GM18508 (cell line): ENCODE data around the gene SUGCT.
"Not testable (repeated sequence)": the region's sequence is repeated elsewhere in the genome, so short reads cannot be mapped to it uniquely, and the experiment has no call there.

Experiments used
- ATAC-seq: cut with Tn5 transposase; IDR thresholded peaks from one replicate; pipeline ENCODE4 v1.9.1; 2021; ENCODE audit warnings: moderate number of reproducible peaks; ENCODE audit not compliant: insufficient read depth, unreplicated experiment

The SUGCT gene

DNA sequence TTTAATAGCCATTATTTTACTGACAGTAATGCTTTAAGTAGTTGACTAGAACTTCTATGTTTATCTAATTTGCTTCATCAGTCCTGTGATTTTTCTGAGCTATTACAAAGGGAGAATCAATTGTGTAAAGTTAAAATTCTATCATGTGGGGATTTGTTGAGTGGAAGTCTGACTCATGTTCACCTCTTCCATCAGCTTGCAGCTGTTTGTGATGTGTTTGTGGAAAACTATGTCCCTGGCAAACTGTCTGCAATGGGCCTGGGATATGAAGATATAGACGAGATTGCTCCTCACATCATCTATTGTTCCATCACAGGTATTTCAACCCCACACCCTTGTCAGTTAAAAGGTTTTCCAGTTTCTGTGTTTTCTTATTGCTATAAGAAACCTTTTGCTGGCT is 59.9 kb downstream of the SUGCT start:
- no peak for ATAC-seq

DNA sequence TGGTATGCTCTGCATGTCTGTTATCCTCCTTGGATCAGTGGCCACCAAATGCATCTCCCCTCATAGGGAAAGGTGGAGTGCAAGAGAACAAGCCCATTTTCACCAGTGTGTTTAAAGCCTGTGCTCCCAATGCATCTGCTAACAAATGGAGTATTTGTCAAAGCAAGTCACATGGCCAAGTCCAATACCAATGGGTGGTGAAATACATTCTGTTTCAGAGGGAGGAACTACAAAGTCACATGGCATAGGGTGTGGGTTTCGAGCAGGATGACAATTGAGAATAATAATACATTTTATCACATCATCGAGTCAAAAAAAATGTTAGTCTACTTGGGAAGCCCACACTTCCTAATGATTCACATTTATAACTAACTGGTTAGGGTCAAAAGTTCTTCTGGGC is 62.7 kb downstream of the SUGCT start:
- no peak for ATAC-seq

GRCh38 chr7:40199076-40199802 is 64.4 kb downstream of the SUGCT start:
- no peak for ATAC-seq

DNA sequence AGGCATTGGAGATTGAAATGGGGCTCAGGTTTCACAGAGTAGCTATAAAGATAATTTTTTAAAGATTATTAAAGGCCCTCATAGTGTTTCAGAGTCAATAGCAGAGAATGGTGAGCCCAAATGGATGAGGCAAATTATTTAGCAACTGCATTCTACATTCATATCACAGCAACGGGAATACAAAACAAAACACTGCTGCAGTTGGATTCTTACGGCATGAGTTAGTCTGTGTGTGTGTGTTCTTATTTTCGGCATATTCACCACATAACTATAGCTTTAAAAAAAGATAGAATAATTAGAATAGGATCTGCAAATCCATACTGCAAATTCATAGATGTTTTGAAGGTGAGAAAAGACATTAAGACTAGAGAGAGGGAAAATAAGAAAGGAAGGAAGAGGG is 66.0 kb downstream of the SUGCT start:
- no peak for ATAC-seq

GRCh38 chr7:40202851-40203250 is 68.0 kb downstream of the SUGCT start:
- no peak for ATAC-seq

DNA sequence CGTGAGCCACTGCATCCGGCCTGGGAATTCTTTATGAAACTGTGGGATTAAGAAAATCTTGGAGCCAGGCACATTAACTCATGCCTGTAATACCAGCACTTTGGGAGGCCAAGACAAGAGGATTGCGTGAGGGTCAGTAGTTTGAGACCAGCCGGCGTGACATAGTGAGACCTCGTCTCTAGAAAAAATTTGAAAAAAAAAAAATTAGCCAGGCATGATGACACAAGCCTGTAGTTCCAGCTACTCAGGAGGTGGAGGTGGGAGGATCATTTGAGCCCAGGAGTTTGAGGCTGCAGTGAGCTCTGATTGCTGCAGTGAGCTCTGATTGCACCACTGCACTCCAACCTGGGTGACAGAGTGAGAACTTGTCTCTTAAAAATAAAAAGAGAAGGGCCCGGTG is 69.8 kb downstream of the SUGCT start:
- ATAC-seq: no peak

DNA sequence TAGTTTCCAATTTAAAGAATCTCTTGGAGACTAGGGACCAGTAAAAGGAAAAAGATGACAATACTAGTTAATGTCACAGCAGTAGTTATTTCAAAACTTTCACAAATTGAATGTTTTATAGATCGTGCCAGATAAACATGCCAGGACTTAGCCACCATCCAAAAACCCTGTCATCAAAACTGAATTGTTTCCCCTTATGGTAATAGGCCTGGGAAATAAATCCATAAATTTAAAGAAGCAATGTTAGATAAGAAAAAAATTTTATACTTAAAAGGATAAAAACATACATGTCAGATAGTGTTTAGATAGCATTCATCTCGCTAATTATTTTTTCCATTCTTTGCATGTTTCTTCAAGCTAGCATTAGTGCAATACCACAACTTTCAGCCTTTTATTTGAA is 71.2 kb downstream of the SUGCT start:
- no peak for ATAC-seq

GRCh38 chr7:40211276-40212003 is 76.6 kb downstream of the SUGCT start:
- no peak for ATAC-seq

DNA sequence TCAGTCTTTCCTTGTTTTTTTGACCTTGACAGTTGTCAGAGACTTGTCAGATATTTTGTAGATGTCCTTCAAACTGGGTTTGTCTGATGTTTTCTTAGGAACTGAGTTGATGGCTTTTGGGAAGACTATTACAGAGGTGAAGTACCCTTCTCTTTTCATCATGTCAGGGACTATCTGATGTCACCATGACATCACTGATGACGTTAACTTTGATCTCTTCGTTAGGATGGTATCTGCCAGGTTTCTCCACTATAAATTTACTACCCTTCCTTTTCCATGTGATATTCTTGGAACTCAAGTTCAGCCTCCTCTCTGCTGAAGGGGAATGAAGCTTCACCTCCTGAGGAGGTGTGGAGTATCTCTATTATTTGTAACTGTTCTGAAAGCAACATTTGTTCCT is 78.5 kb downstream of the SUGCT start:
- ATAC-seq: no peak

DNA sequence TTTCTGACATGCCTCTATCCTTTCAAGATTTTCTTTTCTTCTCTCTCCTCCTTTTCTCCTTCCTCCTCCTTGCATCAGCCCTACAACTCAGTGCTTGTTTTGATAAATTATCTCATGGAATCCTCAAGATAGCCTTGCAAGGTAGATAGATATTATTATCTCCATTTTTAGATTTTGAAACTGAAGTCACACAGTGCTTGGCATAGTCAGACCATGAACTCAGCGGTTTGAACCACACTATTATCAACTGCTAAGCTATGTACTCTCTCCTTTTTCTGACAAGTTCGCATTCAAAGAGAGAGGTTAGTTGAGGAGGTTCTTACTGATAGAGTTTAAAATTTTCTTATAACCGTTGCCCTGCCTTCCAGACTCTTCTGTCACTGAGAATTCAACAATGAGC is 79.1 kb downstream of the SUGCT start:
- ATAC-seq: no peak

GRCh38 chr7:40218612-40219011 is 83.8 kb downstream of the SUGCT start:
- ATAC-seq: not testable (repeated sequence)

- ATAC-seq: no peak
These were observed 85.1 kb downstream of the SUGCT start for GRCh38 chr7:40219917-40220316.

DNA sequence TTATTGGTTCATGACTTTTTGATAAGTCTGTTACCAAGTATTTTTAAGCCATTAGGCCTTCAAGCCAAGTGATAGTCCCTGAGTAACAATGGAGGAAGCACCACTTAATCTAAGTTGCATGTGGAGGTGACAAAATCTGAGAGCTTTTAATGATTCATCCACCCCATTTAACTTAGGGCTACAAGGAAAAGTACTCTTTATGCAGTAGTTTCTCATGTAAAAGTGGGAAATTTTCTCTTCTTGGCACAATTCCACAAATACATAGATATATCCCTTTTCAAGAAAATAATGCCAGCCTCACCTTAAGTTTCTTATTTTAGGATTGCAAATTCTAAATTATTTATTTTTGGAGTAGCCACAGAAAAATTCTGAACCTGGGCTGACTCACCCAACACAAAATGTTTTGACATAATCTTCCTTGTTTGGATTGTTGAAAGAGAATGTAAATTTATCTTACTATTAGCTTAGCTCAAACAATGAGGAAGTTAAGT is 85.7 kb downstream of the SUGCT start:
- no peak for ATAC-seq

DNA sequence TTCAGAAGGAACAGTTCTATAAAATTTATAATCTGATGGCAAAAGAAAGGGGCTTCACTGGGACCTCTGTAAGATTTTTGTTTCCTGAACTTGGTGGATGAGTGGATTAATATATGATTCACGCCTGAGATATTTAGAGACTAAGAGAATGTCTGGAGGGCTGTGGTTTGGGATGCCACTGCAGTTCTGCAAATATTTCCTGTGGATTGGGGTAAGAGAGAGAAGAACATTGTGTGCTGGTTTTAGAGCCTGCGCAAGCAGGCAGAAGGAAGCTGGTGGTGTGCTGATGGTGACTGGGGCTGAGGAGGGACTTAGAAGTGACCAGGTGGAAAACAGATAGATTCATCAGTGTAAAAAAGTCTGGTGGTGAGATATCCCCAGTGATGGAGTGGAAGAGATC is 87.0 kb downstream of the SUGCT start:
- no peak for ATAC-seq

DNA sequence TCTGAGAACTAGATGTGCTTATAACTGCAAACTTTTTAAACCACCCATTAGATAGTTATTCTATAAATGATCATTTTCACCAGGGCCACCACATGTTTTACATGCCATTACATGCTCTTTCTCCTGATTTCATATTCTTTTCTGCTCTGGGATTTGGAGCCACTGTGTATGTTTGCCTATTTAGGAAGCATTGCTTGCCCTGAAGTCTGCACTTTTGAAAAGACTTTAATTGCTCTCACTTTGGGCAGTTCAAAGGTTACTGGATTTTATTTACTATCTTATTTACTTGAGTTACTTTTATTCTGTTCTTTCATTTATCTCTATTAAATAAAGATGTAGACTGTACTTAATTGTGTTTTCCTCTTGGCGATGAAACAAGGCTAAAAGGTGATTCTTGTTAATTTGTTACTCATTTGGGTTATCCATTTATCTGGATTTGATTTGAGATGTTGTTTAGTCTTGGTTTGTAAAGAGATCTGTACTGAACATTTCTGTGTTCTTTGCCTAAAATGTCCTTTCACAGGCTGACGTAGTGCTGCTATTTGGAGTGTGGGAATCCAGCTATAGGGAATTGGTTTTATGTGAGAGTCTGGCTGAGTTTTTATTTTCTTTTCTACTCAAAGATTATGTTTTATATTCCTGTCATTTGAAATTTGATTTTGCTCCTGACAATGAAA is 88.8 kb downstream of the SUGCT start:
- ATAC-seq: no peak

- no peak for ATAC-seq
These were observed 95.3 kb downstream of the SUGCT start for GRCh38 chr7:40230101-40230500.

DNA sequence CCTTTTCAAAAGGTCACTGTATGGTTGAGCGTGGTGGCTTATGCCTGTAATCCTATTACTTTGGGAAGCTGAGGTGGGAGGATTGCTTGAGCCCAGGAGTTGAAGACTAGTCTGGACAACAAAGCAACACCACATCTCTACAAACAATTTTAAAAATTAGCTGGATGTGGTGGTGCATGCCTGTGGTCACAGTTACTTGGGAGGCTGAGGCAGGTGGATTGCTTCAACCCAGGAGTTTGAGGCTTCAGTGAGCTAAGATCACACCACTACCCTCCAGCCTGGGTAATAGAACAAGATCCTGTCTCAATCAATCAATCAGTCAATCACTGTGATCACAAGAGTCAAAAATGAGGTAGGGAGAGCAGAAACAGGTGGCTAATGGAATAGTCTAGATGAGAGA is 97.0 kb downstream of the SUGCT start:
- ATAC-seq: no peak

DNA sequence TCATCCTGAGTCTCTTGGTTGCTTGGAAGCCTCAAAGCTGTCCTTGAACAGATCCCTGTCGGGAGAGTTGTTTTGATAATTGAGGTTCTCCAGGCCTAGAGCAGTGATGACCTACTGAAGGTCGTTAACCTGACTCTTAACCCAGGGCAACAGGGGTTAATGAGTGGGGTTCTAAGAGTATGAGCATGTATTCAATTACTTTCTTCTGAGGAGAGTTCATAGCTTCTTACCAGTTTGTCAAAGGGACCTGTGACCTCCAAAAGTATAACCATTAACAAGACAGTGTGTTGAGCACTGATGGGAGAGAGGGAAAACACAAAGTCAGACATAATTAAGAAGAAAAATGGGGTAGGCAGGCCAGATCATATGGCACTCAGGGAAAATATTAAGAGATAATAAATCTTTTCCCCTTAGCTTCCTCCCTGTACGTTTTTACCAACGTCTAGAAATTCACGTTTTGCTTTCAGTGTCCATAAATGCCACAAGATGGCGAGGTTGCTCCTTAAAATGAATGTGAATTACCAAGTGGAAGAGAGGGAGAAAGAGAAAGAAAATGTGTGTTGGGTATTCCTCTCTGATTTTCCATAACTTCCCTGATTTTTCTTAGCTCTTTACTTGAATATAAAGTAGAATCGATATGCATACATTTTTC is 97.6 kb downstream of the SUGCT start:
- no peak for ATAC-seq

GRCh38 chr7:40234046-40234445 is 99.2 kb downstream of the SUGCT start:
- no peak for ATAC-seq

DNA sequence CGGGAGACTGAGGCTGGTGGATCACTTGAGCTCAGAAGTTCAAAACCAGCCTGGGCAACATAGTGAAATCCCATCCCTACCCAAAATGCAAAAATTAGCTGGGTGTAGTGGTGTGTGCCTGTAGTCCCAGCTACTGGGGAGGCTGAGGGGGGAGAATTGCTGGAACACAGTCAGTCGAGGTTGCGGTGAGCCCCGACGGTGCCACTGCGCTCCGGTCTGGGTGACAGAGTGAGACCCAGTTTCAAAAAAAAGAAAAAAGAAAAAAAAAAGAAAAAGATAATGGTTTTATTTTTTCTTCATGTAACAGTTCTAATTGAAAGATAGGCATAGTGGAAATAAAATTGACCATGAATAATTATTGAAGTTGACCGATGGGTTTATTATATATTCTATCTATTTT is 99.9 kb downstream of the SUGCT start:
- no peak for ATAC-seq

DNA sequence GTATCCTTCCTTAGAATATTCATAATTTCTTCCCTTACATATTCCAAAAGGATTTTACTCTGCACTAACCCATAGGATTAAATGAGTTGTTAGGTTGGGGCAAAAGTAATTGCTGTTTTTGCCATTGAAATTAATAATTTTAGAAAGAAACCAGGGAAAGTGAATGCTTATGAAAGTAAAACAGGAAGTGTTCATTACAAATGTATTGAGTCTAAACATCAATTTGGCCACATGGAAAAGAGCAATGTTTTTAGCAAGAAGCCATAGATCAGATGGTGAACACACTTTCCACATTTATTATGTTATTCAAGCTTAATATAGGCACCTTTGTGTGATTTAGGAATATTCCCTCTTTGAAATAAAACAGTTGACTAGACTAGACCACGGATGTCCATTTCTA is 102.9 kb downstream of the SUGCT start:
- no peak for ATAC-seq
